Stimulated activated CD4-positive, alpha-beta T cell treated with anti-CD3 and anti-CD28 coated beads, Interleukin-2, amount 100 ng/mL, for 48 hours (primary cell): ENCODE data around the gene SDSL.

Experiments
- DNase-seq, 2 donors: peaks; one replicate each; pipeline ENCODE4 v3.0.0-alpha.2; 2020

SDSL gene

GRCh38 chr12:113452458-113452857, 30.3 kb downstream of the SDSL start:
- DNase-seq: no peak

GRCh38 chr12:113453330-113453729, 31.1 kb downstream of the SDSL start:
- DNase-seq: no peak

DNA sequence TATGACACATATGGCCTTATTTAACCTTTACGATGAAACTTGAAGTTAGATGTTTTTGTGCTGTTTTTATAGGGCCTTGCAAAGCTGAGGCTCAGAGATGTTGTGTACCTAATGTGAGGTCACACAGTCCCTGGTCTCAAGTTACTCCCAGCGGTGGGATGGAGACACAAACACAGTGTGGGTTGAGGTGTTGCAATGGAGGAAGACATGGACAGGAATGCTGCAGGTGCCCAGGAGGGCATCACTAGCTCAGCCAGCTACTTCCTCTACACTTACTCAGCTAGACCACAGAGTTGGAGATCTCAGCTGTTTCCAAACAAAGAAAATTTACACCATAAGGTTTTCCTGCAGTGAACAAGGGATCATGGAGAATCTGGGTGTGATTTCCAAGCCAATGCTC, 34.0 kb downstream of the SDSL start:
- no peak for DNase-seq

GRCh38 chr12:113456761-113457160, 34.6 kb downstream of the SDSL start:
- no peak for DNase-seq

DNA sequence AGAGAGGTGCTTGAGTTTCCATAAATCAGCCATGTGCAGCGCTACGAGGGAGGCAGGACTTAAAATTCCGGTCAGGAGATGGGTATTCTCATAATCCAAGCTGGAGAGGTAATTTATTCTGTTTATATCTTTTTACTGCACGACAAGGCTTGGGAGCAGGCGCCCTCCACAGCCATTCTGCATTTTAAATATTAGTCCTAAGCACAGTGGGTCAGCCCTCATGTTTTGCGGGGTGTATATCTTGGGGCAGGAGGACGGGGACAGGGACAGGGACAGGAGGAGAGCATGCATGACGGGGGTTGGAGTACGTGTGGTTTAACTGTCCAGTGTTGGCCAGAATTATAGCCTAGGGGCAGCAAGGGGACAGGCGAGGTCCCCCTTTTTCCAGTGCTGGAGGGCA, 35.0 kb downstream of the SDSL start:
- no peak for DNase-seq

GRCh38 chr12:113457710-113458109, 35.5 kb downstream of the SDSL start:
- DNase-seq: no peak

DNA sequence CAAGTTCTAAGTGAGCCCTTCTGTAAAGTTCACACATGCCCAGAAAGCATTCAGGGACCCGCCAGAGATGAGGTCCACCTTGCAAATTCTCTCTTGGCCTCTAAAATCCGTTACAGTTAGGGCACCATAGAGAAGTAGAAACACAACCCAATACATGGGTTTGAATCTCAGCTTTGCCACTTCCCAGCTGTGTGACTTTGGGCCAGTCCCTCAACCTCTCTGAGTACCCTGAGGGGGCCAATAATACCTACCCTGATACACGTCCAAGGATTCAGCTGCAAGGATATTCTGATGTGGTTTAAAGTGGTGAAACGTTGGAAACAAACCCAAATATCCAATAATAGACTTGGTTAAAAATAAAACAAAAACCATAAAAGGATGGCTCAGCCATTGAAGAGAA, 37.8 kb downstream of the SDSL start:
- DNase-seq: no peak

GRCh38 chr12:113461666-113462065, 39.5 kb downstream of the SDSL start:
- DNase-seq: no peak

GRCh38 chr12:113462117-113462774, 40.1 kb downstream of the SDSL start:
- peak; percentile 70 to 74 for DNase-seq

DNA sequence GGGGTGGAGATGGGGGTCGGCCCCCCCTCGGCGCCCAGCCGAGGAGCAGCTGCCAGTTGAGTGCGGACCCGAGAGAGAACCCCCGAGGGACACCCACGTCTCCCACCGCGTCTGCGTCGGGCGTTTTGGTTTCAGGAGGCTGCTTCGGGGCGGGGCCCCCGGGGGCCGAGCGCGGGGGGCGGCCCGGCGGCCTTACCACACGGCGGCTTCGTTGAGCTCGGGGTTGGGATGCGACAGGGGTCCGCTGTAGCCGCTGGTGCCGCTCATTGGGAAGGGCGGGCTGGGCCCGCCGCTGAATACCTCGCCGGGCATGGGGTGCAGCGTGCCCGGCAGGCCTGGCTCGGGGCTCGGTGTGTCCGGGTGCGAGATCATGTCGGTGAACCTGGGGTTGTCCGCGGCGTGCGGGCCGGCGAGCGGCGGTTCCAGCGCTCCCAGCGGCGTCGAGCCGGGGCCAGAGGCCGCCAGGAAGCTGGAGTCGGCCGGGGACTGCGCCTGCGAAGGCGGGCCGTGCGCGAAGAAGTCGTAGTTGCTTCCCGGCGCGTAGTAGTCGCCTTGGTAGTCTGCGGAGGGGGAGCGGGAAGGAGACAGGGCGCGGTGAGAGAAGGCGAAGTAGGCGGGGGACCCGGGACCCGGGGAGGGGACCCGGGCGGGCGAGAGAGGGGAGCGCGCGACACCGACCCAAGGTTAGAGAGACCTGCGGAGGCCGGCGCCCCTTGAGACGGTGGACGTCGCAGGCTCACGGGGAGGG, 41.0 kb downstream of the SDSL start:
- DNase-seq: no peak

DNA sequence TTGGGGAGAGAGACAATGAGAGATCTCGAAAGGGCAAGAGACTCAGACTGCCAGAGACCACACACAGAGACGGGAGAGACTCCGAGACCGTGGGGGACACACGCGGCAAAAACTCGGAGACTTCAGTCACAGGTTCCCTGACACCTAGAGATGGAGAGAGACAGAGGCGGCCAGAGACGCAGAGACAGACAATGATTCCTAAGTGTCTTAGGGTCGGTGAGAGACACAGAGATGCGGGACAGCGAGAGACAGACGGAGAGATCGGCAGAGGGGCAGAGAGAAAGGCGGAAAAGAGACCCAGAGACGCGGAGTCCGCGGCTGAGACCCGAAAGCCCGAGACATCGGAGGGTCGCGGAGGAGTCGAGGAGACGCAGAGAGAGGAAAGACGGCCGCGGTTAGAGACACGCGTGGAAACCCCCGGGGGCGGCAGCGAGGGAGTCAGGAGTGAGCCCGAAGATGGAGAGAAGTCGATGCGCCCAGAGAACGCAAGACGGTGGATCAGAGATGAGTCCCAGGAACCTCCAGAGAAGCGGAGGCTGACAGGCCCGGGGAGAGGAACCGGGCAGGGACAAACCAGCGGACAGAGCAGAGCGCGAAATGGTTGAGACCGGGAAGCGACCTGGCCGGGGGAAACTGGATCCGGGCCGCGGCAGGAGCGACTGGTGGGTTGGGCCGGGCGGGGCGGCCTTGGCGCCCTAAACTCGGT, 41.7 kb downstream of the SDSL start:
- DNase-seq: no peak

DNA sequence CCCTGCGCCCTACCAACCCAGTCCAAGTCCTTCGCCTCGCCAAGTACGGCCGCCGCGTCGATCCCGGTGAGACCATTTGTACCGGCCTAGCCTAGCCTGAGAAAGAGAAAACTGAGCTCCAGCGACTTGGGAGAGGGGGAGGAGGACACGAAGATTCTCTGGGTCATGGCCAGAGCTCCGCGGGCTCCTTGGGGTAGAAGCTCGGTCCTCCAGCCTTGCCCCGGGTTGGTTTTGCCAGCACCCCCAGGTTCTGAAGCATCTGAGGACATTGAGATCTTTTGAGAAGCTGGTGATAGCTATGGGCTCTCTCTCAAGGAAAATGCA, 42.2 kb downstream of the SDSL start:
- no peak for DNase-seq

- no peak for DNase-seq
Measured at GRCh38 chr12:113464852-113465719, 42.9 kb downstream of the SDSL start.

DNA sequence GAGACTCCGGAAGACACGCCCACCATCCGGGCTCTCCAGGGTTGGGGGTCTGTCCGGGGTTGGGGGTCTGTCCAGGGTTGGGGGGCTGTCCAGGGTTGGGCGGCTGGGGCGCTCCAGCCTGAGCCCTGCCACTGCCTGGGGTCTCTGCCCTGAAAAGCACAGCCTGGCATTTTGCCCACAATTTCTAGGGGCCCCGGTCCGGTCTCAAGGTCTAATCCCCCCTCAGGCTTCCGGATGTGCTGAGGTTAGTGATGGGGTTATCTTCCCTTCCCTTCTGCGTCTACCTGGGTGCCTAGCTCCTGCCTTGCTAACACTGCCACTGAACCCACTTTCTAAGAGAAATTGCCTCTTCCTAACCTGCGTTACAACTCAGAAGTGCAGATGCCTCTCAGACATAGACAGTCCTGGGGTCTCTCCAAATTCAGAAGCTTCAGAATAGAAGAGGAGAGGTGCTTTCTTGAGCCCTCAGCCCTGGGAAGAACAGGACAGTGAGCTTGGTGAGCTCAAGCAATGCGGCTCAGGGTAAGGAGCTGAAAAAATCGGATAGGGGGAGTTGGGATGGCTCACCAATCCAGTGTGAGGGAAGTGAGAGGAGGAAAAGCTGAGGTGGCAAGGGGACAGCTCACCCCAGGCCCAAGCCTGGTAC, 43.8 kb downstream of the SDSL start:
- DNase-seq: no peak

DNA sequence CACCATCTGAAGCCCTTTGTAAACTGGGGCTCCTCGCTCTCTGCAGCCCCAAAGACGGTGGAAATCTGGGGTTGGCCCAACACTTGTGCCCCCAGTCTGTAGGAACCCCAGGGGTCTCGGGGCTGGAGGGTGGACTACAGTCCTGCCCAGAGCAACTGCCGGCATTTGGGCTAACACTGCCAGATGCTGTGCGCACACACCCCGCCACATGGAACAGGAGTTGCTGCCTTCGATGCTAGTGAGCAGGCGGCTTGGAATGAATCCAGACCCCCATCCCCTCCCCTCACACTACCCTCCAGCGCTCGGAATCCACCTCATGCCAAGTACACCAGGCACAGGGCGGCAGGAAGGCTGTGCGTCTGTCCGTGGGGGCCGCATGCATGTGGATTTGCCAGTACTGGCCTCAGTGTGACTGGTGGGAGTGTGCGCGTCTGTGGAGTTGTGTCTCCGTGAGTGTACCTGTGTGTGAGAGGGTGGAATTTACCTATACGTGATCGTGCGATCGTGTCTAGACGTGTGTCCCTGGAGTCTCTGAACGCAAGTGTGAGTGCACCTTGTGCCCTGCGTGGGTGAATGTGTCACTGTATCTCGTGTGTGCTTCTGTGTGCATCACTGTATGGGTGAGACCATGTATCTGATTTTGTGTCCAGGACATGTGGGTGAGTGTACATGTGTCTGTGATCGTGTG, 44.4 kb downstream of the SDSL start:
- no peak for DNase-seq

DNA sequence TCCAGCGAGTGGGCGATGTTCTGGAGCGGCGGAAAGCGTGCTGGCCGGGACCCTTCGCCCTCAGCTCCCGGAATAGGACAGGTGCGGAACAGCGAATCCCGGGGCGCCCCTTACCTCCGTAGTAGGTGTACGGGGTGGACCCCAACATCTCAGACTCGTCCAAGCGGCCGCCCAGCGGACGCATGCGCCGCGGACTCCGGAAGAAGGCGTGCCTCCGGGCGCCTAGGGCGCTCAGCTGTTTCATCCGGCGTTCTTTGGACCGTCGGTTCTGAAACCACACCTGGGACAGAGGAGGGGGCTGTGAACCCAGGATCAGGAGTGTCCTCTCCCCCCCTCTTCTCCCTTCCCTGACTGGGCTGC, 44.9 kb downstream of the SDSL start:
- no peak for DNase-seq

DNA sequence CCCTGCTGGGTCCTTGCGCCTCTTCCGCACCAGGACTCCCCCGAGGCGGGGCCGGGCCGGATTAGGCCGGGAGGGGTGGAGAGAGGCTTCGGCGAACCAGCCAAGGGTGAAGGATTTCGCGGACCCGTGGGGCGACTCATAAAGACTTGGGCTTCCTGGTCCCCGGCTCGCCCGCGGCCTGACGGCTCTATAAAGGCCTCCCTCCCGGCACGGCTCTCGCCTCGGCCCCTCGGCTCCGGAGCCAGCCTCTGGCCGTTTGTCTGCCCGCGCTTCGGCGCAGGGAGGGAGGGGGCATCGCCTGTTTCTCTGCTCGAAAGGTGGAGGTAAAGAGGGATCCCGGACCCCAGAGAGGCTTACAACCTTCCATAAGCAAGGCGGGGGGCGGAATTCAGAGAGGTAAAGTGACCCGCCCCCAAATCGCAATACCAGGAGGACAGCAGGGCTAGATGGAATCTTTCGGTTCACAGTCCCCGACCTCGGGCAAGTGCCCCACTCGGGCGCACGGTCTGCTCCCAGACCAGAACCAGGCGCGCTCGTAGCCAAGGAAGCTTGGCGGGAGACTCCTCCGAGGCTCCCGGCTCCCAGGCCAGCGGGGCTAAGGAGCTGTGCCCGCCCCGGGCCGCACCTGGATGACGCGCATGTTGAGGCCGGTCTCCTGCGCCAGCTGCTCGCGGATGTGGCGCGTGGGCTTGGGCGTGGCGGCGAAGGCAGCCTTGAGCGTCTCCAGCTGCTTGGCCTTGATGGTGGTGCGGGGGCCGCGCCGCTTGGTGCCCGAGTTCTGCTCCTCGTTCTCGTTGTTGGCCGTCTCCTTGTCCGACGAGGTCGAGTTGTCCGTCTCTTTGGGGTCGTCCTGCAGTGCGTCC, 45.6 kb downstream of the SDSL start:
- DNase-seq: no peak

GRCh38 chr12:113468365-113469223, 46.4 kb downstream of the SDSL start:
- DNase-seq: no peak

DNA sequence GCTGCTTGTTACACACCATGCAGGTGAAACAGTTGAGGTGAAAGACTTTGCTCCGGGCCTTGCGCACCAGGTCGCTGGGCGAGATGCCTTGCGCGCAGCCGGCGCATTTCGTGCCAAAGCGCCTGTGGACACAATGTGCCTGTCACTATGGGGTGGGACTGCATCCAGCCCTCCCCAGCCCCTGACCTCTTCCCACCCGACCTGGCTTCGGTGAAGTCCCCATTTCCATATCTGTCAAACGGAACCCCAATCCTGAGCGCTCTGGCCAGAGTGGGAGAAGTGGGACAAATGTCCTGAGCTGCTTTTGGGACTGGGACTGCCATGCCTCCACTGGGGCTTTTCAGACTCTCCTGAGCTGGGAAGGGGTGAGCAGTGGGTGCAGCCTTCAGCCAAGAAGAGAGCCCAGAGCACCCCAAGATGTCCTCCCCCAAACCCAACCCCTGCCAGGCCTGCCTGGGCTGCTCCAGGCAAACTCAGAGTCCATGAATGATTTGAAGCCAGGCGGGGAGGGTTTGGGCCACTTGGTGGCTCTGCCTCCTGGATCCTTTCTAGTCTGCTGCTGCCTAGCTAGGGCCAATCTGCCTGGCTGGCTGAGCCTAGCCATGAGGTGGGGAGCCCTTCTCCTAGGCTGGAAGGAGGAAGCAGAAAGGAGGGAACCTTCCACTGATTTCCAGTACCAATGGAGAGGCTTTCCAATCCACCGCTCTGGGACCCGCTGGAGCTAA, 47.2 kb downstream of the SDSL start:
- no peak for DNase-seq
